Prostate gland (tissue), 2 donors: ENCODE measurements around the gene KRTAP10-3.

Experiments used
- CTCF ChIP-seq, 4 experiments: fragments of 200-600 bp in 2 of 4; fragments of 450-650 bp in 2 of 4; sonication (generic) in 2 of 4; IDR thresholded peaks; 1 replicate in 3 of 4; 2 replicates in 1 of 4; pipeline ENCODE4 v1.5.1; 2016 to 2019; ENCODE audit warnings: antibody characterized with exemption in 4 of 4, mild to moderate bottlenecking in 2 of 4, moderate library complexity in 2 of 4
- POLR2A ChIP-seq: fragments of 450-650 bp; IDR thresholded peaks from one replicate; pipeline ENCODE4 v1.6.1; 2016; ENCODE audit warnings: antibody characterized with exemption, mild to moderate bottlenecking
- POLR2AphosphoS5 ChIP-seq: sonication (generic); formaldehyde crosslinking; IDR thresholded peaks from one replicate; pipeline ENCODE4 v1.6.1; 2017; ENCODE audit warnings: antibody characterized with exemption

GRCh38 chr21:44551340-44551961 is 7.1 kb downstream of the KRTAP10-3 start, which contains the start of gene KRTAP10-2:
- no peak for TF ChIP-seq POLR2A
- TF ChIP-seq CTCF (IDR thresholded peaks at IDR 0.05), result no peak
- no peak for TF ChIP-seq POLR2AphosphoS5
